IPS DF 6.9 (cell line): ENCODE results near the gene RFX1.

Source experiments
- DNase-seq: peaks from one replicate; pipeline ENCODE4 v3.0.0-alpha.2; 2013; ENCODE audit warnings: low read depth, low spot score
- H3K27ac ChIP-seq: one replicate; pipeline ENCODE4 v1.5.1; 2013; ENCODE audit warnings: low read length, control low read depth
- H3K27me3 ChIP-seq: 2 replicates; pipeline ENCODE4 v1.6.1; 2013; ENCODE audit warnings: mild to moderate bottlenecking, low read length; ENCODE audit not compliant: control insufficient read depth, insufficient read depth
- H3K36me3 ChIP-seq: 2 replicates; pipeline ENCODE4 v1.6.1; 2013; ENCODE audit warnings: low read length; ENCODE audit not compliant: control insufficient read depth, insufficient read depth
- H3K4me1 ChIP-seq: 2 replicates; pipeline ENCODE4 v1.6.1; 2013; ENCODE audit warnings: low read length; ENCODE audit not compliant: control insufficient read depth, insufficient read depth
- H3K4me3 ChIP-seq: 2 replicates; pipeline ENCODE4 v1.5.1; 2013; ENCODE audit warnings: mild to moderate bottlenecking, low read length
- H3K9me3 ChIP-seq: 2 replicates; pipeline ENCODE4 v1.6.1; 2013; ENCODE audit warnings: low read length, inconsistent platforms; ENCODE audit not compliant: control insufficient read depth, insufficient read depth
- WGBS: extraction: QIAGEN DNeasy Blood & Tissue Kit; methylation state at CpG from one replicate; pipeline ENCODE4 v1.1.7; 2013; ENCODE audit warnings: mixed read lengths, missing lambda C conversion rate; ENCODE audit not compliant: insufficient read length, insufficient coverage; 5-methylcytosine and 5-hydroxymethylcytosine counted together

The RFX1 gene

DNA sequence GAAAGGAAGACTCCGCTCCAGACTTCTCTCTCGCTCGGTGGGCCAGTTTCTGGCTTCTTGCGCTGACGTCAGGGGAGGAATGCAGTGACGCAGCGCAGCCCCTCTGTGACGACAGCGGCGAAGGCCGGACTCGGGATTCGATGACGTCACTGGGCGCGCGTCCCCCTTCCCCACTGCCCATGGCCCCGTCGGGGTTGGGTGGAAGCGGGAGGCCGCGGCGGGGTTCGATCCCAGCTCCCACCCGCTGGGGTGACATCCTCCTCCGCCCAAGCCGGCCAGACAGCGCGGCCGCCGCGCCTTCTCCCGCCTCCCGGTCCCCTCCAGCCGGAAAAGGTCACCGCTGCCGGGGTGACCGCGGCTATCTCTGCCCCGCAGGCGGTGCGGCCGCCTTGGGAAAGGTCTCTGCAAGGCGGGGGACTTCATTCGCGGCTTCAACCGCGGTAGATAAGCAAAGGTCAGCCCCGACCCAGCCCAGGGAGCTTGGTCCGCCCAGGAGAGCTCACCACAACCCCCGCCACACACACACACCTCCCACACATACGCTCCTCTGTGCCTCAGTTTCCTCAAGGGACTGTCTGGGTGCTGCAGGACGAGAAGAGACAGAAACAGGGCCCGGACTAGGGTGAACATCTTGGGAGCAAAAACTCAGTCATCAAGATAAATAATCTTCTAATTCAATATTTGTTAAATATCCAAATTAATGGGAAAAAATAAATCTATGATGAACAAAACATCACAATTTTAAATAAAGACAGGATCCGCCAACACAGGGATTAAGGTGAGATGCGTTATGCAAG is 844 bp upstream of the RFX1 start:
- Histone ChIP-seq H3K27ac (no peak overlapping the region), H3K27me3 (no peaks in the 10 kb centered on the region), H3K4me3 (peak overlapping the region; percentile 54; the same call in 1 of the 2 replicates), H3K9me3 (no peaks in the 10 kb centered on the region), H3K36me3 (no peaks in the 10 kb centered on the region), H3K4me1 (peaks cover 4% of the 10 kb centered on the region; the same call in 1 of the 2 replicates)
- WGBS = no CpG with 5 or more reads among the region's 56 CpGs
- DNase-seq = peak; percentile 60

DNA sequence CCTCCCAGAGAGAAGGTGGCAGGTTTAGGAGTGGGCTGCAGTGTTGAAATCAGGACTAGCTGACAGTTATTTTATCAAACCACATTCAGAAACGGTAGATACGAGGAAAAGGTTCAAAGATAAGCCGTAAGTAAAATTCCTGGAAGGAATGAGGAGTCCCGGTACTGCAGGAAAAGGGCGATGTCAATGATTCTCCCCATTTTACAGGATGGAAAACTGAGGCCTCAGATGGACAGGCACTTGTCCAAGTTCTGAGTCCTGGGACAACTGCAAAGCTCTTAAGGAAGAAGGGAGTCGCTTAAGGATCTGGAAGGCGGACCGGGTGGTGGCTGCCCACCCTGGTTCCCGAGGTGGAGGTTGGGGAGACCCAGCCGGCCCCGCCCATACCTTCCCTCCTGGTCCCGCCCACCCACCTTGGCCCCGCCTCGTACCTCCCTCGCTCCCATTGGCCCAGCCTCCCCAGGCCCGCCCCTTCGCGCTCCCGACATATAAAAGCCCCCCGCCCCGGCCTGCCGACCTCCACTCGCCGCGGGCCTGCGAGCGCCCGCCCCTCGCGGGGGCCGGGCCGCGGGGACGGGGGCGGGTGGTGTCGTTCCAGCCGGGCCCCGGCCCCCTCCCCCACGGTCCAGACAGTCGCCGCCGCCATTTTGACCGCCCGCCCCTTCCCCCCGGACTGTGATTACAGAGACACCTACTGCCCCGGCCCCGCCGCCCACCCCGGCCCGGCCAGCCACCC is 603 bp downstream of the RFX1 start:
- H3K4me1 ChIP-seq = peaks cover 4% of the 10 kb centered on the region; the same call in 1 of the 2 replicates
- no peak overlapping the region for H3K27ac ChIP-seq
- no peak for DNase-seq
- H3K36me3 ChIP-seq = no peaks in the 10 kb centered on the region
- H3K4me3 ChIP-seq = peak overlapping the region; percentile 82; the same call in 1 of the 2 replicates
- whole genome bisulfite sequencing = no CpG with 5 or more reads among the region's 50 CpGs
- no peaks in the 10 kb centered on the region for H3K9me3 ChIP-seq
- no peaks in the 10 kb centered on the region for H3K27me3 ChIP-seq

DNA sequence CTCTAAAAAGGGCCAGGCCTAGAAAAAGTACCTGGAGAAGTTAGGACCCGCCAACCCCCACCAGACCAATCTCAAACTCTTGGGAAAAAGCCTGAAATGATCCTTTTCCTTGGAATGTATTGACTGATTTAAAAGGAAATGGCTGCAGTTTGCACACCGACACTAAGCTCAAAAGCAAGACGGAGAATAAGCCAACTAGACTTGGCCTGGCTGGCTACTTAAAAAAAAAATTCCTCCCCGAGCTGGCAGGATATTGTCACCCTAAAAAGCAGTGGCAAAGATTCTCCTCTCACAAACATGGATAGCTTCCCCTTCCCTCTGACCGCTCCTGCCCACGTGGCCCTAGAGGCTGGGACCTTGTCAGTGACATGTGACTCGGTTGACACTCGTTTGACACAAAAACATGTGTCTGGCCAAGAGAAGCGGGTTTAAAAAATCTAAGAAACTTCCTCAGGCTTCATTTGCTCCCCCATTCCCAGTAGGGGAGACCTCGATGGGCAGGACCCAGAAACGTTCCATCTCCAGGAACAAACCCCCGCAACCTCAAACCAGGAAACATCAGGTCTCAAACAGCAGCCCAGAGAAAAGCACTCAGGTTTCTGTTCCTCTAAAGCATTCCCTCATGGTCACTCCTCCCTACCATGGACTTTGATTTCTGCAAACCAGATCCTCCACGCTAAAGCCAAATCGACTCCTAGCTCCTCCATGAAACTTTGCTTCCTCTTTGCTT is 1.3 kb downstream of the RFX1 start:
- no peak for DNase-seq
- Histone ChIP-seq H3K4me3 (no peak overlapping the region), H3K9me3 (no peaks in the 10 kb centered on the region), H3K4me1 (peaks cover 4% of the 10 kb centered on the region; the same call in 1 of the 2 replicates), H3K27ac (no peak overlapping the region), H3K36me3 (no peaks in the 10 kb centered on the region), H3K27me3 (no peaks in the 10 kb centered on the region)
- no CpG with 5 or more reads among the region's 14 CpGs for WGBS

DNA sequence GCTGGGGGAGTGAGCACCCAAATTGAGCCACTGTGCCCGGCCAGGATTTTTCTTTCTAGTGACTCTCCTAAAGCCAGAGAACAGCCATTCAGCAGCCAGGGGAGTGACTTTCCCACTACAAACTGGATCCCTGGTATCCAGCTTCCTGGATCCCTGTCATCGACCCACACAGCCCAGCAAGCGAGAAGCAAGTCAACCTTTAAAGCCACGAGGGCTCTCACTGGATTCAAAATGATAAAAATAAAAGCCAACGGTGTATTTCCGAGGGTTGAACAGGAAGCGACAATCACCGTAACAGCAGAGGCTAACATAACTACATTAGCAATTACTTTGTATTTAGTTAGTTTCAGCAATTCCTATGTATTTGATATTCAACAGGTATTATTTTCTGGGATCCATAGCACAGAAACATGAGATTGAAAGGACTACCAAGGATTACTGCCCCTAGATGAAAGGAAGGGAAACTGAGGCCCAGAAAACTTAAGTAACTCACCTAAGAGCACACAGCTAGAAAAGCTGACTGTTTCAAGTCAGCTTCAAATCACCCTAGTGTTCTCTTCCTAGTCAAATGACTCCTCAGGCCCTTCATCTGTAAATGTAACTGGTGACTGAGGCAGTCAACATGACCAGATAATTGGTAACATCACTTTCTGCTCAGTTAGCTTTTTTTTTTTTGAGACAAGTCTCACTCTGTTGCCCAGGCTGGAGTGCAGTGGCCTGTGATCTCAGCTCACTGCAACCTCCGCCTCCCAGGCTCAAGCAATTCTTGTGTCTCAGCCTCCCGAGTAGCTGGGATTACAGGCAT is 2.7 kb downstream of the RFX1 start:
- Histone ChIP-seq H3K27me3 (no peaks in the 10 kb centered on the region), H3K4me1 (peaks cover 4% of the 10 kb centered on the region; the same call in 1 of the 2 replicates), H3K4me3 (no peak overlapping the region), H3K27ac (no peak overlapping the region), H3K9me3 (no peaks in the 10 kb centered on the region), H3K36me3 (no peaks in the 10 kb centered on the region)
- DNase-seq = no peak
- no CpG with 5 or more reads among the region's 10 CpGs for WGBS

DNA sequence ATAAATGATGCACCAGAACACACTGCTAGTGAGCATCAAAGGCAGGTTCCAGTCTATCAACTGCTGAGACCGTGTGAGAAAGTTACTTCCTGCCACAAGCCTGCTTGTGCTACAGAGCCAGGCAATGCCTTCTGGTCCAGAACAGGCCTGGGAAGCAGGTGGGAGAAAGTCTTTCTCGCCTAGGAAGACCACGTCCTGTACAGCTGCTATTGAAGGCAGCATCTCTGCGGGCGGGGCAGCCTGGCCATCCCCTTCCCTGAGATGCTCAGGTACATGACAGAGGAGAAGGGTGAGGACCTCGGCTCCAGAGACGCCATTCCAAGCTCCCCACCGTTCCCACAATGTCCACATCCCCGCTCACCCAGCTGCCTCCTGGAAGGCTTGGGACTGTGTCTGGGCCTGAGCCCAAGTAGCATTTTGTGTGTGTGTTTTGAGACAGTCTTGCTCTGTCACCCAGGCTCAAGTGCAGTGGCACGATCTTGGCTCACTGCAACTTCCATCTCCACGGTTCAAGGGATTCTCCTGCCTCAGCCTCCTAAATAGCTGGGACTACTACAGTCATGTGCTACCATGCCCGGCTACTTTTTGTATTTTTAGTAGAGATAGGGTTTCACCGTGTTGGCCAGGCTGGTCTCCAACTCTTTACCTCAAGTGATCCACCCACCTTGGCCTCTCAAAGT is 3.4 kb downstream of the RFX1 start:
- Histone ChIP-seq H3K4me3 (no peak overlapping the region), H3K4me1 (peaks cover 4% of the 10 kb centered on the region; the same call in 1 of the 2 replicates), H3K9me3 (no peaks in the 10 kb centered on the region), H3K36me3 (no peaks in the 10 kb centered on the region), H3K27ac (no peak overlapping the region), H3K27me3 (no peaks in the 10 kb centered on the region)
- no CpG with 5 or more reads among the region's 13 CpGs for WGBS
- no peak for DNase-seq

DNA sequence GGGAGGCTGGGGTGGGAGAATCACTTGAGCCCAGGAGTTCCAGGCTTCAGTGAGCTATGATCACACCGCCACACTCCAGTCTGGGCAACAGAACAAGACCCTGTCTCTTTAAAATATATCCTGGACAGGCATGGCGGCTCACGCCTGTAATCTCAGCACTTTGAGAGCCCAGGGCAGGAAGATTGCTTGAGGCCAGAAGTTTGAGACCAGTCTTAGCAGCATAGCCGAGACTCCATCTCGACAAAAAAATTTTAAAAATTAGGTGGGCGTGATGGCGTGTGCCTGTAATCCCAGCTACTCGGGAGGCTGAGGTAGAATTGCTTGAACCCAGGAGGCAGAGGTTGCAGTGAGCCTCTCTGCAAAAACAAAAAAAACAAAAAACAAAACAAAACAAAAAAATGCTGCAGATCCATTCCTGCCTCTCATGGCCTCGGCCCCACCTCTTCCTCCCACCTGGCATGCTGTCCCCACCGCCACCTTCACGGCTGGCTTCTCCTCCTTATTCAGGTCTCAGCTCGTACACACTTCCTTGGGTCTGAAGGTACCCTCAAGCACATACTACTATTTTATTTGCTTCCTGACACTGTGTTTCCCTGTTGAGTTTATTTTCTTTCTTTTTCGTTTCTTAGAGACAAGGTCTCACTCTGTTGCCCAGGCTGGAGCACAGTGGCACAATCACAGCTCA is 5.3 kb downstream of the RFX1 start:
- Histone ChIP-seq H3K9me3 (no peaks in the 10 kb centered on the region), H3K4me1 (peaks cover 4% of the 10 kb centered on the region; the same call in 1 of the 2 replicates), H3K4me3 (no peak overlapping the region), H3K27me3 (no peaks in the 10 kb centered on the region), H3K36me3 (no peaks in the 10 kb centered on the region), H3K27ac (no peak overlapping the region)
- DNase-seq = no peak
- WGBS = no CpG with 5 or more reads among the region's 13 CpGs

DNA sequence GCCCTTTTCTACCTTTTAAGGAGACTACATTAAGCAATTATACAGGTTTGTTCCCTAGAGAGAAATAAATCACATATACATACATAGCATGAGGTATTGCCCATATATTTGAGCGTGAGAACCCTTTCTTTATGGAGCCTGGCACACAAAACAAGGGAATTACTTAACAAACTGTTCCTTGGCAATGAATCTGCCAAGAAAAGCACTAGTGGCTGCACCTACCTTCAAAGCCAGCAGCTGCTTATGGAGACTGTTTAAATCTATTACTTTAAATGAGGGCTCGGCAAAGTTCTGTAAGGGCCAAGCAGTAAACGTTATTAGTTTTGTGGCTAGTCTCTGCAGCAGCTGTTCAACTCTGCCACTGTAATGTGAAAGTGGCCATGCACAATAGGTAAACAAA is 7.0 kb downstream of the RFX1 start:
- Histone ChIP-seq H3K4me3 (no peak overlapping the region), H3K9me3 (no peaks in the 10 kb centered on the region), H3K27me3 (no peaks in the 10 kb centered on the region), H3K27ac (no peak overlapping the region), H3K36me3 (no peaks in the 10 kb centered on the region), H3K4me1 (peaks cover 4% of the 10 kb centered on the region; the same call in 1 of the 2 replicates)
- DNase-seq = no peak
- no CpG with 5 or more reads among the region's 3 CpGs for WGBS

DNA sequence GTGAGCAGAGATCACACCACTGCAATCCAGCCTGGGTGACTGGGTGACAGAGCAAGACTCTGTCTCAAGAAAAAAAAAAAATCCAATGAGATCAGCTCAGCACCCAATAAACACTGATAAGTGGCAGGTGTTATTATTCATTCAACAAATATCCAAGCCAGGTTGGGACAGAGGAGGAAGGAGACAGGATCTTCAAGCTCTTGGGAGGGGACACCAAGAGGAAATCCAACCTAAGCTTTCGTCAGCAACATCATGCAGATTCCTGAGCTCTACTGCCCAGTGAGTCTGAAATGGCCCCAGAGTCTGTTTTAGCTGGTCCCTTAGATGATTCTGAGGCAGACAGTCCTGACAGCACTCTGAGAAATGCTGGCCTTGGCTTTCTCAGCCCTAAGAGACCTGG is 7.7 kb downstream of the RFX1 start:
- Histone ChIP-seq H3K36me3 (no peaks in the 10 kb centered on the region), H3K27me3 (no peaks in the 10 kb centered on the region), H3K4me3 (no peak overlapping the region), H3K9me3 (no peaks in the 10 kb centered on the region), H3K27ac (no peak overlapping the region), H3K4me1 (peaks cover 4% of the 10 kb centered on the region; the same call in 1 of the 2 replicates)
- no peak for DNase-seq
- no CpG with 5 or more reads among the region's 1 CpG for WGBS

DNA sequence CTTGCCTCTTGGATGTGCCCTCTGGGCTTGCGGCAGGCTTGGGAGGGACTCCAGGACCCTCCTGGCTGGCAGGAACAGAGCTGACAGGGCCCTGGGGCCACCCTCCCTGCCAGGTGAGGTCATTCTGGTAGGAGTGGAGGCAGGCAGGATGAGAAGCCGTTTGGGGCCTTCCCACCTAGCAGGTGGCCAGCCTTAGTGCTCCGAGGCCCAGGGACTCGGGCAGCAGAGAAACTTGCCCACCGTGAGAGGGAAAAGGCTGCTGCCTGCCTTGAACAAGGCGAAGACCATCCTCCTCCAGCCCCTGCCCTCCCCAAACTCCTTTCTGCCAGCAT is 8.5 kb downstream of the RFX1 start:
- Histone ChIP-seq H3K27me3 (no peaks in the 10 kb centered on the region), H3K9me3 (no peaks in the 10 kb centered on the region), H3K27ac (no peak overlapping the region), H3K4me1 (0 out of 2 replicates have a peak, but pooled peaks cover under 1% of the 10 kb centered on the region), H3K36me3 (no peaks in the 10 kb centered on the region), H3K4me3 (no peak overlapping the region)
- DNase-seq = no peak
- no CpG with 5 or more reads among the region's 6 CpGs for WGBS
